H9 (cell line): ENCODE measurements around the gene PRPF8. TPM values are rescaled to one million over a fixed set of nuclear protein-coding genes. Genes with fewer than 3 reads are reported as not detected.

ENCODE experiments used
- DNase-seq: peaks from one replicate; pipeline ENCODE4 v3.0.0-alpha.2; 2017
- H2AFZ ChIP-seq: one replicate; pipeline ENCODE4 v1.6.1; 2013; ENCODE audit warnings: mild to moderate bottlenecking, low read length, control low read depth, moderate library complexity
- H2AK5ac ChIP-seq: 2 replicates; pipeline ENCODE4 v1.6.1; 2013; ENCODE audit warnings: low read length, control low read depth, mixed read lengths; ENCODE audit not compliant: insufficient read length
- H2BK120ac ChIP-seq: one replicate; pipeline ENCODE4 v1.6.1; 2013; ENCODE audit warnings: low read depth, mild to moderate bottlenecking, low read length, control low read depth, inconsistent platforms; ENCODE audit not compliant: poor library complexity, severe bottlenecking
- H2BK12ac ChIP-seq: 2 replicates; pipeline ENCODE4 v1.6.1; 2013; ENCODE audit warnings: low read length, control low read depth, mixed read lengths, low read depth; ENCODE audit not compliant: insufficient read length
- H2BK15ac ChIP-seq: 2 replicates; pipeline ENCODE4 v1.6.1; 2013; ENCODE audit warnings: low read depth, low read length, control low read depth
- H2BK20ac ChIP-seq: one replicate; pipeline ENCODE4 v1.6.1; 2013; ENCODE audit warnings: low read depth, mild to moderate bottlenecking, low read length, control low read depth, inconsistent platforms; ENCODE audit not compliant: poor library complexity, severe bottlenecking
- H2BK5ac ChIP-seq: 2 replicates; pipeline ENCODE4 v1.6.1; 2013; ENCODE audit warnings: low read length, control low read depth, mixed read lengths; ENCODE audit not compliant: insufficient read length
- H3K14ac ChIP-seq: 2 replicates; pipeline ENCODE4 v1.6.1; 2013; ENCODE audit warnings: low read length, control low read depth; ENCODE audit not compliant: insufficient read depth
- H3K18ac ChIP-seq: 2 replicates; pipeline ENCODE4 v1.6.1; 2013; ENCODE audit warnings: low read depth, mild to moderate bottlenecking, mixed read lengths, low read length, control low read depth; ENCODE audit not compliant: insufficient read length
- H3K23ac ChIP-seq: 2 replicates; pipeline ENCODE4 v1.6.1; 2013; ENCODE audit warnings: low read length, control low read depth, mixed read lengths, low read depth; ENCODE audit not compliant: insufficient read length
- H3K23me2 ChIP-seq: 2 replicates; pipeline ENCODE4 v1.6.1; 2013; ENCODE audit warnings: low read depth, mild to moderate bottlenecking, mixed read lengths, low read length, control low read depth; ENCODE audit not compliant: insufficient read length, poor library complexity, severe bottlenecking
- H3K27ac ChIP-seq: 2 replicates; pipeline ENCODE4 v1.5.1; 2013; ENCODE audit warnings: low read length, control low read depth, mixed read lengths, low read depth; ENCODE audit not compliant: insufficient read length
- H3K27me3 ChIP-seq: 2 replicates; pipeline ENCODE4 v1.6.1; 2013; ENCODE audit warnings: low read length, control low read depth, inconsistent platforms; ENCODE audit not compliant: insufficient read depth
- H3K4ac ChIP-seq: 2 replicates; pipeline ENCODE4 v1.6.1; 2013; ENCODE audit warnings: low read depth, mild to moderate bottlenecking, control low read depth, inconsistent platforms, low read length, moderate library complexity
- H3K4me1 ChIP-seq: 2 replicates; pipeline ENCODE4 v1.6.1; 2013; ENCODE audit warnings: low read length, control low read depth, inconsistent platforms; ENCODE audit not compliant: insufficient read depth
- H3K4me2 ChIP-seq: 2 replicates; pipeline ENCODE4 v1.6.1; 2013; ENCODE audit warnings: low read length, control low read depth, mixed read lengths; ENCODE audit not compliant: insufficient read length, insufficient read depth
- H3K56ac ChIP-seq: 2 replicates; pipeline ENCODE4 v1.6.1; 2013; ENCODE audit warnings: low read depth, mild to moderate bottlenecking, mixed read lengths, low read length, control low read depth; ENCODE audit not compliant: insufficient read length
- H3K79me1 ChIP-seq: 2 replicates; pipeline ENCODE4 v1.6.1; 2013; ENCODE audit warnings: low read depth, mild to moderate bottlenecking, moderate library complexity, low read length, control low read depth, inconsistent platforms; ENCODE audit not compliant: insufficient read depth, poor library complexity, severe bottlenecking
- H3K79me2 ChIP-seq: 2 replicates; pipeline ENCODE4 v1.6.1; 2013; ENCODE audit warnings: low read length, control low read depth, inconsistent platforms; ENCODE audit not compliant: insufficient read depth
- H3K9ac ChIP-seq: 2 replicates; pipeline ENCODE4 v1.6.1; 2013; ENCODE audit warnings: low read length, control low read depth, mixed read lengths; ENCODE audit not compliant: insufficient read length; ENCODE audit errors: extremely low read depth
- H3K9me3 ChIP-seq: one replicate; pipeline ENCODE4 v1.6.1; 2013; ENCODE audit warnings: low read depth, low read length, inconsistent platforms; ENCODE audit not compliant: control insufficient read depth
- H3T11ph ChIP-seq: one replicate; pipeline ENCODE4 v1.6.1; 2013; ENCODE audit warnings: mild to moderate bottlenecking, low read length, control low read depth, inconsistent platforms
- H4K20me1 ChIP-seq: one replicate; pipeline ENCODE4 v1.6.1; 2013; ENCODE audit not compliant: control insufficient read depth, insufficient read length, insufficient read depth
- H4K5ac ChIP-seq: 2 replicates; pipeline ENCODE4 v1.6.1; 2013; ENCODE audit warnings: low read depth, mild to moderate bottlenecking, mixed read lengths, low read length, control low read depth; ENCODE audit not compliant: insufficient read length
- H4K8ac ChIP-seq: replicated peaks from 2 replicates; pipeline ENCODE4 v1.6.1; 2013; ENCODE audit warnings: low read length, control low read depth, mixed read lengths, low read depth; ENCODE audit not compliant: insufficient read length
- H4K91ac ChIP-seq: 2 replicates; pipeline ENCODE4 v1.6.1; 2013; ENCODE audit warnings: low read depth, mild to moderate bottlenecking, moderate library complexity, mixed read lengths, low read length, control low read depth; ENCODE audit not compliant: insufficient read length
- H3K27ac Mint-ChIP-seq, 3 experiments: 2 replicates in 2 of 3; 3 replicates in 1 of 3; pipeline ENCODE4 v1.8.0; 2020 to 2021; ENCODE audit warnings: mixed read lengths in 3 of 3, mild to moderate bottlenecking in 1 of 3, moderate library complexity in 1 of 3
- H3K27me3 Mint-ChIP-seq: 2 replicates; pipeline ENCODE4 v1.8.0; 2021; ENCODE audit warnings: low read depth, mild to moderate bottlenecking, moderate library complexity, mixed read lengths
- H3K36me3 Mint-ChIP-seq, 3 experiments: 2 replicates in 2 of 3; 3 replicates in 1 of 3; pipeline ENCODE4 v1.8.0; 2020 to 2021; ENCODE audit warnings: low read depth in 3 of 3, mixed read lengths in 3 of 3; ENCODE audit not compliant: insufficient read depth in 1 of 3
- H3K4me1 Mint-ChIP-seq, 2 experiments: 2 replicates each; pipeline ENCODE4 v1.8.0; 2020; ENCODE audit warnings: mixed read lengths in 2 of 2
- H3K4me3 Mint-ChIP-seq, 2 experiments: 2 replicates in 1 of 2; 3 replicates in 1 of 2; pipeline ENCODE4 v1.8.0; 2020 to 2021; ENCODE audit warnings: mild to moderate bottlenecking in 2 of 2, mixed read lengths in 2 of 2, moderate library complexity in 1 of 2
- H3K9me3 Mint-ChIP-seq, 2 experiments: 2 replicates in 1 of 2; 3 replicates in 1 of 2; pipeline ENCODE4 v1.8.0; 2020; ENCODE audit warnings: mild to moderate bottlenecking in 2 of 2, mixed read lengths in 2 of 2, moderate library complexity in 1 of 2
- CTCF ChIP-seq: fragments of 200-600 bp; sonication (generic); conservative IDR thresholded peaks from 3 replicates; pipeline ENCODE4 v1.8.0; 2021; ENCODE audit warnings: antibody characterized with exemption, mild to moderate bottlenecking
- WGBS: extraction: QIAGEN DNeasy Blood & Tissue Kit; methylation state at CpG from one replicate; pipeline ENCODE4 v1.1.7; 2013; ENCODE audit warnings: missing lambda C conversion rate, low lambda C conversion rate, mixed read lengths; ENCODE audit not compliant: insufficient read length; ENCODE audit errors: extremely low coverage; 5-methylcytosine and 5-hydroxymethylcytosine counted together
- total RNA-seq: library from RNA; stranded (reverse); gene quantifications from 2 replicates; pipeline ENCODE4 v1.2.1, GENCODE V29; 2021

PRPF8 gene
- total RNA-seq, 1 experiment from 2014 or later, result 408 TPM

- H3K4me2 ChIP-seq, result no peak overlapping the region
- Mint-ChIP-seq H3K27ac (no peak overlapping the region; a peak in 1 of 7 replicates), H3K9me3 (peaks cover 0 to 3% of the 10 kb centered on the region in 2 experiments; a peak in 2 of 5 replicates)
Measured at GRCh38 chr17:1733759-1734158, 49.1 kb upstream of the PRPF8 start.

More at GRCh38 chr17:1733759-1734158, 49.1 kb upstream of the PRPF8 start:
- Histone ChIP-seq H3K18ac (no peak overlapping the region), H3K79me2 (no peaks in the 10 kb centered on the region), H3K79me1 (no peaks in the 10 kb centered on the region), H3K27ac (no peak overlapping the region), H3K23ac (no peak overlapping the region), H2BK120ac (no peak overlapping the region), H3K4me1 (no peaks in the 10 kb centered on the region; the same call in 1 of the 2 replicates), H3K9me3 (no peaks in the 10 kb centered on the region), H4K8ac (no peak overlapping the region), H4K91ac (no peak overlapping the region), H3K9ac (no peak overlapping the region), H2AK5ac (no peak overlapping the region), H3K4ac (no peak overlapping the region), H2AFZ (no peak overlapping the region), H2BK12ac (no peak overlapping the region), H3K23me2 (no peaks in the 10 kb centered on the region), H2BK20ac (no peak overlapping the region), H3K14ac (no peak overlapping the region), H3K27me3 (no peaks in the 10 kb centered on the region), H3T11ph (no peak overlapping the region), H3K56ac (no peak overlapping the region), H2BK5ac (no peak overlapping the region), H4K5ac (no peak overlapping the region), H4K20me1 (no peaks in the 10 kb centered on the region), H2BK15ac (no peak overlapping the region)
- TF ChIP-seq CTCF, result no peak
- DNase-seq, result no peak
- Mint-ChIP-seq H3K4me1 (peaks cover 6 to 12% of the 10 kb centered on the region in 2 experiments; a peak in 1 of 4 replicates), H3K4me3 (no peak overlapping the region), H3K36me3 (peaks cover 0 to 7% (median 7%) of the 10 kb centered on the region in 3 experiments; a peak in 4 of 7 replicates), H3K27me3 (no peaks in the 10 kb centered on the region; the same call in 1 of the 2 replicates)
- WGBS, result no CpG with 5 or more reads among the region's 38 CpGs
